22Rv1 (cell line): ENCODE data around the gene ACTR3.

Experiments used
- CTCF ChIP-seq: fragments of 450-650 bp; IDR thresholded peaks from 2 replicates; pipeline ENCODE4 v1.5.1; 2017; ENCODE audit warnings: mild to moderate bottlenecking
- ZFX ChIP-seq: fragments of 450-650 bp; IDR thresholded peaks from 2 replicates; pipeline ENCODE4 v1.6.1; 2017; ENCODE audit warnings: antibody characterized with exemption, borderline replicate concordance

GRCh38 chr2:113976277-113976928 is 86.5 kb downstream of the ACTR3 start:
- TF ChIP-seq CTCF (no peak), ZFX (no peak)
